Activated T-cell treated with anti-CD3 and anti-CD28 coated beads for 24 hours (primary cell): ENCODE measurements around the gene TXNDC12.

Experiments used
- DNase-seq: peaks from one replicate; pipeline ENCODE4 v3.0.0-alpha.2; 2020; ENCODE audit warnings: low read depth

Gene TXNDC12

GRCh38 chr1:51997974-51998382 lies 57.0 kb downstream of the TXNDC12 start:
- DNase-seq: no peak

GRCh38 chr1:51990478-51990965 lies 64.5 kb downstream of the TXNDC12 start, which contains the start of gene RAB3B:
RAB3B (minus strand) TSS chr1:51990700; CDS start chr1:51977117, 13,583 bp downstream.
- peak; percentile 72 for DNase-seq

- no peak for DNase-seq
These were observed 65.2 kb downstream of the TXNDC12 start for GRCh38 chr1:51989582-51990477.

- no peak for DNase-seq
These were observed 66.7 kb downstream of the TXNDC12 start for GRCh38 chr1:51988254-51988653.

- no peak for DNase-seq
These were observed 68.3 kb downstream of the TXNDC12 start for GRCh38 chr1:51986718-51987117.

- DNase-seq: no peak
These were observed 72.8 kb downstream of the TXNDC12 start for GRCh38 chr1:51982161-51982560.

- no peak for DNase-seq
These were observed 73.4 kb downstream of the TXNDC12 start for GRCh38 chr1:51981555-51981954.

- DNase-seq: no peak
These were observed 76.9 kb downstream of the TXNDC12 start for GRCh38 chr1:51978099-51978498.

GRCh38 chr1:51976846-51977602 lies 78.0 kb downstream of the TXNDC12 start:
- no peak for DNase-seq

- DNase-seq: no peak
These were observed 81.2 kb downstream of the TXNDC12 start for GRCh38 chr1:51973587-51974474.
